Epidermal melanocyte (primary cell): ENCODE data around the gene RHBDD1.

Experiments used
- DNase-seq: peaks from one replicate; pipeline ENCODE4 v3.0.0; 2011; ENCODE audit warnings: low spot score; ENCODE audit not compliant: insufficient read length

The RHBDD1 gene

GRCh38 chr2:226884166-226884565, 48.3 kb downstream of the RHBDD1 start:
- DNase-seq: no peak

- DNase-seq: no peak
These were observed 50.0 kb downstream of the RHBDD1 start for GRCh38 chr2:226885769-226886435.

- DNase-seq: no peak
These were observed 52.1 kb downstream of the RHBDD1 start for GRCh38 chr2:226887940-226888339.

GRCh38 chr2:226888378-226888965, 52.6 kb downstream of the RHBDD1 start:
- no peak for DNase-seq

DNA sequence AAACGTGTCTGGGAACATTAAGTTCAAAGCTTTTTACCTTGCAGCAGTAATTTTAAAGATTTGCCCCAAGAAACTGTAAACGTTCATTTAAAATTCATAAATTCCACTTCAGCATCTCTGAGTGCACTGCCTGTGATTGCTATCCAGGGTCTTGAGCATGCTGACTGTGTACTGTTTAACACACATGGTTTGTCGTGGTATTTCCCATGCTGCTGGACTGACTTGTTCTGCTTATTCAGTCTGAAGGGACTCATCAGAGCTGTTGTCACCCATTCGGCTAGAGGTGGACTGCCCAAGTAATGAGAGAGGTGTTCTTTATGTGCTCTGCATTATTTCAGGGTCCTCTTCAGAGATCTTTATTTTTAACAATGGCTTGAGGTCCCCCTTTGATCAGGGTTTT, 53.1 kb downstream of the RHBDD1 start:
- DNase-seq: no peak

GRCh38 chr2:226890286-226890685, 54.4 kb downstream of the RHBDD1 start:
- no peak for DNase-seq

GRCh38 chr2:226891780-226892590, 56.1 kb downstream of the RHBDD1 start:
- no peak for DNase-seq

DNA sequence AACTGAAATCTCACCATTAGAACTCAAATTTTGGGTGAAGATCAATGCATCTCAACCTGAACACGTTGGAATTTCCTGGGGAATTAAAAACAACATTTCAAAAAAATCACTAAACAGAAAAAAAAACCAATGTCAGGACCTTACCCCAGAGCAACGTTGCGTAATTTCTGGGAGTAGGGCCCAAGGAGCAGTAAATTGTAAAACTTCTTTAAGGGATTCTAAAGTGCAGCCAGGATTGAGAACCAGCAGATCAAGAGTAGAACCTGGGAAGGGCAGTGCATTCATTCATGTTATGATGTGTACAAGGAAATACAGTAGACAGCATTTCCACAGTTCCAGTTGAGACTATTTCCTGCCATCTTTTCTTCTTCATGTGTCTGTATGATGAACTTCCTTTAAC, 56.9 kb downstream of the RHBDD1 start:
- no peak for DNase-seq

- no peak for DNase-seq
These were observed 57.4 kb downstream of the RHBDD1 start for GRCh38 chr2:226893216-226893615.

- DNase-seq: no peak
These were observed 58.9 kb downstream of the RHBDD1 start for GRCh38 chr2:226894752-226895151.

DNA sequence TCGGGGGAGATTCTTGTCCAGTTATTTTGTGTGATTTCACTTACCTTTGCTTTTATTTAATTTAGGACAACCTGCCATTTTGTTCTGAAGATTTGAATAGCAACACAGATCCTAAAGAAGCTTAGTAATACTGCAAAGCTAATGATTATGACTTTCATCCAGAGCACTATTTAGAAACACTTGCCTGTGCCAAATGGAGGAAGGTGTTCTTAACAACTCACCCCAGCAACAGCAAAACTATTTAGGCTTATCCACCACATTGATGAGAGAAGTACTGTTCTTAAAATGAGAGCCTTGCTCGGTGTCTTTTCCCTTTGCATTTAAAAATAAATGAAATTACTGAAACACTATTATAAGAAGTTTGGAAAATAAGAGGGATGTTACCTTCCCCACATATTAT, 59.7 kb downstream of the RHBDD1 start:
- no peak for DNase-seq

GRCh38 chr2:226898121-226898520, 62.3 kb downstream of the RHBDD1 start:
- no peak for DNase-seq

DNA sequence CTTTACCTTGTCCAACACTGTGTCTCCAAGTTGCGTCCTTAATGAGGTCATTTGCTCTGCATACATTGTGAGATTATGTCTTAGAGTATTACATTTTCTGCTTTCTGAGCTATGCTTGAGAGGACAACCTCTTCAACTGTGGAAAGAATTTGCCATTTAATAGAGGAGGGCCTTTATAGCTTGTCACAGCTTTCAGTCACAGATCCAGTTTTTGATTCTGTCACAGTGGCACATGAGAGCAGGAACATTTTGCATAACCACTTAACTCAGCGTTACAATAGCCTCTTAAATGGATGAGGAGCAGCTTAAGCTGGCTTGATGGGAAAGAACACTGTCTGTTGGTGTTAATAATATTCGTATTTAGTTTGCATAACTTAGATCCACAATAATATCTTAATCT, 63.0 kb downstream of the RHBDD1 start:
- DNase-seq: no peak

DNA sequence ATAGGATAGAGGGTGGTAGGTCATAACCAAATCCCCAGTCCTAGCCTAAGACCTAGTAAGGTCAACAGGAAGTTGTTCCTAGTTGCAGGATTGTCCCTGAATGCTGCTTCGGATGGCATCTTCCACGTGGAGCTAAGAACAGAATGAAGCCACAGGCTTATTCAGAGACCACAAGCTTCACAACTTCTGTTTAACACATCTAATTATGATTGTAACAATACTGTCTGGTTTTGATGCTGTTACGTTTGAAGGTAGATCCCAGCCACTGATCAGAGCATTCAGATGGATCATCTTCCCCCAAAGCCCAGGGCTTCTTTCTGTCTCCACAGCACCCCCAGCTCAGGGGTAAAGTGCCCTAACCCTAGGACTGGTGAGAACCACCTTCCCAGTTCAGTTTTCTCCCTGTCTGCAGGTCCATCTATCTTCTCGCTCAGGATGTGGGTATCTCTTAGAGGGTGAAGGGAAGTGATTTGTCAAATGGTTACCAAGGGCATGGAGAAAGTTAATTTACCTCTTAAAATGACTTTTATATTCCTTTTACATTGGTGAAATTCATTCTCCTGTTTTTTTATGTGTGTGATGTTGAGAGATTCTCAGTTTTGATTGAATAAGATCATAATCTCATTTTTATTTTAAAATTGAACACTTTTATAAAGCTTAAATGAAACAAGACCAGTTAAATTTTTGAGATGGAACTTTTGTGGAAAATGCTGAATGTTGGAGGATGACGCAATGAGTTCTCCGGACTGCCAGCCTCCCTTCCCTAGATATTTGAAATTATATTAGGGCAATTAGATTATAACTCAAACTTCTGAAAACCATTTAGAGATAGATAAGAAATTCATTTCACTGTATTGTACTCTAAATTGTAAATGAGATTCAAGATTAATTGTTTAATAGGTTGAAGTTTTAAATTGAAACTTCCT, 66.5 kb downstream of the RHBDD1 start:
- no peak for DNase-seq

DNA sequence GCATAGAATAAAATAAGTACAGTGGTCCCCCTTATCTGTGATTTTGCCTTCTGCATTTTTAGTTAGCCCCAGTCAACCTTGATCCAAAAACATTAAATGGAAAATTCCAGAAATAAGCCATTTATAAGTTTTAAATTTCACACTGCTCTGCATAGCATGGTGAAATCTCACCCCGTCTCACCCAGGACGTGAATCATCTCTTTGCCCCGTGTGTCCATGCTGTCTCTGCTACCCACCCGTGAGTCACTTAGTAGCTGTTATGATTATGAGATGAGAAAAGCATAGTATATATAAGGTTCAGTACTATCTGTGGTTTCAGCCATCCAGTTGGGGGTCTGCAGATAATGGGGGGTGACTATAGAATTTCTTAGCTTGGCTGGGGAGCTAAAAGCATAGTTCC, 67.3 kb downstream of the RHBDD1 start:
- DNase-seq: no peak

GRCh38 chr2:226904592-226904991, 68.7 kb downstream of the RHBDD1 start:
- DNase-seq: no peak

DNA sequence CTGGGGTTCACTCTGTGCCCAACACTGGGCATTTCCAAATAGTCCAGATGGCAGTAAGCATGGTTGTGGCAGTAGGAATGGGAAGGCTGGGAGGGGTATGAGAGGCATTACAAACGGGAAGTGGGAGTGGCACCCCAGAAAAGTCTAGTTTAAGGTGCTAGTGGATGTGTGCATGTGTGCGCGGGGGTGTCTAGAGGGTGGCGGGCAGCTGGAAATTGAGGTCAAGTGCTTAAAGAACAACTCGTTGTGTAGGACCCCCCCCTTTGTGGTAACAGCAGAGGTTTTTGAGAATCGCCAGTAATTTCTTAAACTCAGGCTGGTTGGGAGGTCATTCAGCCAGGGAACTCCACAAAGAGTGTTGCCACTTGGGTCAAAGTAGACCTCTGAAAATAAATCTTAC, 69.9 kb downstream of the RHBDD1 start:
- no peak for DNase-seq

- no peak for DNase-seq
These were observed 70.4 kb downstream of the RHBDD1 start for GRCh38 chr2:226906163-226906693.

DNA sequence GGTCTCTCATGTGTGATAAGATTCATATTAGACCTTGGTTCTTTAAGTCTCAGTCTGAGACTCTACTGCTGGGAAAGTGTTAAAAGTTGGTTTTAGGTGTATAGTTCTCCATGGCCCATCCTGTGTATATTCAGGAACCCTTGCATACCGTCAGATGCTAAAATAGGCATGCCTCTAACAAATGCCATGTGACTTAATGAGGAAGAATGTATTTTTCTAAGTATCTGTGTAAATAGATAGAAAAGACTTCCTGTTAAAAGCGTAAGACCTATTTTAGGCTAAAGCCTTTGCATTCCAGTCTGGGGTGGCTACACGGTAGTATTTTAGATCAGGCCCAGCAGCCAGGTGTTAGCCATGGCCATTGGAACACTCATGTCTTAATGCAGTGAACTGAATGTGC, 73.3 kb downstream of the RHBDD1 start:
- no peak for DNase-seq

DNA sequence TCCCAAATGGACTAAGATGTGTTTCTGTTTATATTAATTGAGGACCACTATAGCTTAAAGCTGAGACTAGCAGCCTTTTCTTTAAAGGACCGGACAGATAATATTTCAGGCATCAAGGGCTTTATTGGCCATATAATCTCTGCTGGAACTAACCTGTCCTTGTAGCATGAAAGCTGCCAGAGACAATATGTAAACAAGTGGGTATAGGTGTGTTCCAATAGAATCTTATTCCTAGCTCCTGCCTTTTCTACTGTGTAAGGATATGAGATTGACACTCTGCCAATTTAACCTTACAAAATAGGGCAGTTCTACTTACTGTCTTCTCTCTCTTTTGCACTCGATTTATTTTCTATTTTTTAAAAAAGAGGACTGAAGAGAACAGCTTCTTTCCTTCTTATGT, 74.0 kb downstream of the RHBDD1 start:
- no peak for DNase-seq

DNA sequence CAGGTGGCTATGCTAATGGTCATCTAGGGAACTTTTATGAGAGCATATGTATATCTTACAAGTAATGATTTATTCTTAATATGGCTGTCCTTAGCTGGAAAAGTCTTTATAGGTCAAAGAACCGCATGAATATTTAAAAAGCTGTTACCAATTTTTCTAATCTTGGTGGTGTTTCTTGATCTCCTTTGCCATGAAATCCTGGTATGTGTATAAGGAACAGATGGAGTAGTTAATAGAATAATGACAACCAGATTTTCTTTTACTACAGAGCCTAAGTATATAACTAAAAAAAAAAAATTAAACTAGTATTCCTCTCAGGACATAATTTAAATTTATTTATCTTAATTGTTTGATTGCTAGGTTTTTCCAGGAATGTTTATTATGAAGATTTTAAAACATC, 74.5 kb downstream of the RHBDD1 start:
- no peak for DNase-seq
